Measurements from ENCODE around the gene SRP54.
"Not testable (repeated sequence)": the region's sequence is repeated elsewhere in the genome, so short reads cannot be mapped to it uniquely, and the experiment has no call there.

SRP54 gene

GRCh38 chr14:34982421-34983147 is at the start of gene SRP54:
Gene SRP54, plus strand, starts transcription at chr14:34982992. Its CDS starts 13,718 bp downstream, at chr14:34996710.
- DNase-seq (ENCODE audit: low read depth in 2 of 2) = peak; percentile 100

GRCh38 chr14:34933301-34933700 is 49.5 kb upstream of the SRP54 start:
- DNase-seq (ENCODE audit: low read depth in 2 of 2) = no peak

GRCh38 chr14:34935488-34935887 is 47.3 kb upstream of the SRP54 start:
- DNase-seq (ENCODE audit: low read depth in 2 of 2) = no peak

GRCh38 chr14:34937442-34937841 is 45.4 kb upstream of the SRP54 start:
- no peak for DNase-seq (ENCODE audit: low read depth in 2 of 2)

- no peak for DNase-seq (ENCODE audit: low read depth in 2 of 2)
These were observed 44.9 kb upstream of the SRP54 start for GRCh38 chr14:34937876-34938275.

- no peak for DNase-seq (ENCODE audit: low read depth in 2 of 2)
These were observed 39.3 kb upstream of the SRP54 start for GRCh38 chr14:34943506-34943905.

- DNase-seq (ENCODE audit: low read depth in 2 of 2) = no peak
These were observed 38.0 kb upstream of the SRP54 start for GRCh38 chr14:34944744-34945143.

- DNase-seq (ENCODE audit: low read depth in 2 of 2) = no peak
These were observed 36.1 kb upstream of the SRP54 start for GRCh38 chr14:34946699-34947098.

GRCh38 chr14:34951286-34951685 is 31.5 kb upstream of the SRP54 start:
- no peak for DNase-seq (ENCODE audit: low read depth in 2 of 2)

GRCh38 chr14:34956931-34957330 is 25.9 kb upstream of the SRP54 start:
- no peak for DNase-seq (ENCODE audit: low read depth in 2 of 2)

- no peak for DNase-seq (ENCODE audit: low read depth in 2 of 2)
These were observed 25.0 kb upstream of the SRP54 start for GRCh38 chr14:34957771-34958286.

- DNase-seq (ENCODE audit: low read depth in 2 of 2) = not testable (repeated sequence)
These were observed 20.7 kb upstream of the SRP54 start for GRCh38 chr14:34962106-34962505.

- DNase-seq (ENCODE audit: low read depth in 2 of 2) = no peak
These were observed 17.6 kb upstream of the SRP54 start for GRCh38 chr14:34964977-34965764.

- no peak for DNase-seq (ENCODE audit: low read depth in 2 of 2)
These were observed 16.9 kb upstream of the SRP54 start for GRCh38 chr14:34965912-34966311.

GRCh38 chr14:34966413-34966812 is 16.4 kb upstream of the SRP54 start:
- no peak for DNase-seq (ENCODE audit: low read depth in 2 of 2)

- DNase-seq (ENCODE audit: low read depth in 2 of 2) = no peak
These were observed 12.1 kb upstream of the SRP54 start for GRCh38 chr14:34970665-34971064.

- DNase-seq (ENCODE audit: low read depth in 2 of 2) = no peak
These were observed 11.4 kb upstream of the SRP54 start for GRCh38 chr14:34971381-34971780.

- no peak for DNase-seq (ENCODE audit: low read depth in 2 of 2)
These were observed 11.0 kb upstream of the SRP54 start for GRCh38 chr14:34971801-34972200.

- no peak for DNase-seq (ENCODE audit: low read depth in 2 of 2)
These were observed 4.3 kb upstream of the SRP54 start for GRCh38 chr14:34978444-34978843.

- no peak for DNase-seq (ENCODE audit: low read depth in 2 of 2)
These were observed 2.4 kb upstream of the SRP54 start for GRCh38 chr14:34980337-34980900.

GRCh38 chr14:34981743-34982420 is 910 bp upstream of the SRP54 start:
- no peak for DNase-seq (ENCODE audit: low read depth in 2 of 2)

- no peak for DNase-seq (ENCODE audit: low read depth in 2 of 2)
These were observed 462 bp downstream of the SRP54 start for GRCh38 chr14:34983148-34983760.
